ENCODE data around the gene CERS1. TPM values are rescaled to one million over a fixed set of nuclear protein-coding genes. Genes with fewer than 3 reads are reported as not detected.
A peak's percentile ranks its signal among the peaks of the same experiment; 100 is the strongest.

Gene CERS1
- total RNA-seq, 1 donor from 2014 or later, result 0.18 TPM

DNA sequence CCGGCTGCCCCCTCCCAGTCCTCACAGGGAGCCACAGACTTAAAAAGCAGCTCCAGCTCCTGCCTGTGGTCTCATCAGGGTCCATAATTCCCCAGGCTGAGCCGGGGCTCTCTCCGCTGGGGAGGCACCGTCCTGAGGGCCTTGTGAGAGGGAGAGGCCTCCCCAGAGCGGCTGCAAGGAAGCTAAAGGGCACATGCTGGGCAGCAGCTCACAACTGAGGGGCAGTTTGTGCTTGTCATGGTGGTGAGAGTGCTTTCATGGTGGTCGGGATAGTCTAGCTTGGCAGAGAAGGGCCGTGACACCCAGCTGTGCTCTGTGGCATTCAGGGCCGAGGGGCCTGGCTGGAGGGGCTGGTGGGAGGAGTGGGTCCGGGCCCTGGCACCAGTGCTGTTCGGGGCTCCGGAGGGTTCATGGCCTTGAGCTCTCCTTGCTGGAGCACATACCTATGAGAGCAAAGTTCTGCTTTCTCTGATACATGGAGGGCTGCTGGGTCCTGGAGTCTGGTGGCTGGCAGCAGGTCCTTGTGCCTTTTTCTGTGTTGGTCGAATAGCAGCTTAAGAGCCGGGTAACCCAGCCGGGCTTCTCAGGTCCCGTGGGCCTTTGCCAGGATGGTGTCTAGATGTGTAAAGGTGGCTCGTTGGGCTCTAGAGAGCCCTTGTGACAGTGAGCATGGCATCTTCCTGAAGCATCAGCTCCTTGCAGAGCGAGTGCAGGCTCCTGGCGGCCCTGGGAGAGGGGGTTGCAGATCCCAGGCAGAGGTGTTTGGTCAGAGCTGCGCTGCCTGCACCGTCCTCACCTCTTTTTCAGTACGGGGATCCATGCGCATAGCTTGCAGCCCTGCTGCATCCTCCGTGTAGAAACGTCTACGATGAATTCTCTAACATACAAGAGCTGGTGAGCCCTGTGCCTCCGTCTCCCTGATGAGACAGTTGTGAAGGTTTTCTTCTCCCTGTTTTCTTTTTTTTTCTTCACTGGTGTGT, 55.4 kb downstream of the CERS1 start:
- Mint-ChIP-seq H3K4me1 (ENCODE audit: low read depth) (peaks cover 47% of the 10 kb centered on the region), H3K27ac (peak overlapping the region; percentile 68), H3K4me3 (ENCODE audit: low read depth) (no peak overlapping the region), H3K27me3 (ENCODE audit: low read depth) (no peaks in the 10 kb centered on the region), H3K36me3 (ENCODE audit: low read depth) (peaks cover 38% of the 10 kb centered on the region), H3K9me3 (no peaks in the 10 kb centered on the region)
- DNase-seq (ENCODE audit: low spot score), result no peak
- intact Hi-C loops (cut with micrococcal nuclease), result loop anchor here (10.0 kb wide), 2 partner anchors 156 to 386 kb away; partner anchors contain the start of gene CRTC1

DNA sequence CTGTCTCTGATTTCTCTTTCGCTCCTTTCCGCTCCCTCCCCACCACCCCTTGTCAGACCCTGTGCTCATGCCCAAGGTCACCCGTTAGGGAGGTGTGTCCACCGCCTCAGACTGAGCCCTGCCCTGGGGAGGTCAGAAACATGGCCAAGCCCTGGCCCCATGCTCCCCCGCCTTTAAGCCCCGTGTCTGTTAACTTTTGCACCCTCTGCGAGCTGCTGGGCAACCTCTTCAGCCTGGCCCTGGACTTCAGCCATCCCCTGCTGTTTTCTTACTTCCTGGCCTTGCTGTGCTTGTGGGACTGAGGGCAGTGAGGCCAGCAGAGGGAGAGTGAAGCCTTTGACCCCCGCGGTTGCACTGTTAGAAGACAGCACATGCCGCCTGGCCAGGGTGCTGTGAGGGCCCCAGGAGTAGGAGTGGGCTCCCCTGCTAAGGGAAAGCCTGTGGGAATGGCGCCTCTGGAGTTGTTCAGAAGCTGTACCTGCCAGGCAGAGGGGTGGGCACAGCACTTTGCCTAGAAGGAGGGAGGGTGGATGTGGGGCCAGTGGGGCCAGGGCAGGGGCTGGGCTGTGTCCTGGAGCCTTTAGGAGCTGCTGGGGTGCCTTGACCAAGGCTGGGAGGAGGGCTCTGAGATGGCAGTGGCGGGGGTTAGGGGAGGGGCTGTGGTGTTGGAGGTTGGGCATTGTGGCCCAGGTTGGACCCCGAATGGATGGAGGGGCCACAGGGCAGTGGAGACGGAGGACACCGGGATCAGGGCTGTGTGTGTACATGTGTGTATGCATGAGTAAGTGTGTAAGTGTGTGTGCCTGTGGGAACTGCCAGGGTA, 56.3 kb downstream of the CERS1 start:
- Mint-ChIP-seq H3K4me1 (ENCODE audit: low read depth) (peaks cover 49% of the 10 kb centered on the region), H3K27me3 (ENCODE audit: low read depth) (no peaks in the 10 kb centered on the region), H3K36me3 (ENCODE audit: low read depth) (peaks cover 44% of the 10 kb centered on the region), H3K27ac (peak overlapping the region; percentile 33), H3K9me3 (no peaks in the 10 kb centered on the region), H3K4me3 (ENCODE audit: low read depth) (no peak overlapping the region)
- no peak for DNase-seq (ENCODE audit: low spot score)
- intact Hi-C loops (cut with micrococcal nuclease), result loop anchor here (10.0 kb wide), 2 partner anchors 155 to 385 kb away; partner anchors contain the start of gene CRTC1

DNA sequence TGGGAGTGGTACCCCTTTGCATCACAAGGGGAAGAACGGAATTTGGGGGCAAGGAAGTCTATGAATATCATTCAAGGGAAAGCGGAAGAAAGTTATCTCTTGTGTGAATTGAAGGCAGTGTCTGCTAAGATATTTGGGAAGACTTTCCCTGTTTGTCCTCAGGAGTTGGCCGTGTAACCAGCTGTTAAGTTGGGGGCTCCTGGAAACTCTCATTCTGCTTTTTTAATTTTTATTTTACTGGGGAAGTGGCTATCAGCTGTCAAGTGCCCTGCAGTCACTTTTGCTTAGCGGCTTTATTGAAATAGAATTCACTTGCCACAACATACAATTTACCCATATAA, 61.3 kb downstream of the CERS1 start:
- H3K27me3 Mint-ChIP-seq (ENCODE audit: low read depth), result no peaks in the 10 kb centered on the region
- peak overlapping the region; percentile 98 for H3K4me3 Mint-ChIP-seq (ENCODE audit: low read depth)
- intact Hi-C loops (cut with micrococcal nuclease), result loop anchor here (5.0 kb wide), 1 partner anchor 197 kb away; the partner anchor contains the start of gene KLHL26
- H3K36me3 Mint-ChIP-seq (ENCODE audit: low read depth), result peaks cover 58% of the 10 kb centered on the region
- no peaks in the 10 kb centered on the region for H3K9me3 Mint-ChIP-seq
- peak overlapping the region; percentile 38 for H3K27ac Mint-ChIP-seq
- H3K4me1 Mint-ChIP-seq (ENCODE audit: low read depth), result peaks cover 40% of the 10 kb centered on the region
- no peak for DNase-seq (ENCODE audit: low spot score)

DNA sequence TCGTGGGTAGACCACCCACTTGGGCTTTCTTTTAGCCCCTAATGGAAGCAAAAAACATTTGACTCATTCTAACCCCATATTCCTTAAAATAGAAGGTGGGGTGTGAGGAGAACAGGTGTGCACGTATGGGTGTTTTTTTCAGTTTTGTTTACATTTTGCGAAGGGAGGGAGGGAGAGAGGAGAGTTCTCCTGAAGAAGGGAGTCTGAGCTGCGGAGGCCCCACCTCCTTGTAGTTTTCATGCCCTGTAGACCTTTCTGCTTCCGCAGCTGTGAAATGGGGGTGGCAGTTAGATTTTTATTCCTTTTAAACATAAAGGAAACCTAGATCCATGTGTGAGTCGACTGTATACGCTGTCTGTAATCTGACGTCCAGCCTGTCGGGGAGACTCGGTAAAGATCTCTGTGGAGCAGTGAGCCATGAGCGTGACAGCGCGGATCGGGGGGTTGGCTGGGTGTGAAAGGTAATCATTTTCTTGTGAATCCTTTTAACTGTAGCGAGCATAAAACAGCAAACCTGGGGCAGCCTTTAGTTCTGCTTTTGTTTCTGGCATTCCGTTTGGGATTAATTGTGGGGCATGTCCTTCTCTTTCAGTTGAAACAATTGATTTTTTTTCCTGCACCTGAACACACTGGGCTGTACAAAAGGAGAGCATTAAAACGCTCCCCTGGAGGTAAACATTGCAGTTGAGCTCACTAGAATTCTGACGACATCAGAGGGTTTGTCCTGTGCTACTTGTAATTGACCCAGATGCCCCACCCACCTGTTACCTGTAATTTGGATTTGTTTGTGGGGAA, 61.9 kb downstream of the CERS1 start:
- H3K36me3 Mint-ChIP-seq (ENCODE audit: low read depth), result peaks cover 58% of the 10 kb centered on the region
- peak overlapping the region; percentile 98 for H3K4me3 Mint-ChIP-seq (ENCODE audit: low read depth)
- intact Hi-C loops (cut with micrococcal nuclease), result loop anchor here (5.0 kb wide), 1 partner anchor 197 kb away; the partner anchor contains the start of gene KLHL26
- peaks cover 40% of the 10 kb centered on the region for H3K4me1 Mint-ChIP-seq (ENCODE audit: low read depth)
- H3K27me3 Mint-ChIP-seq (ENCODE audit: low read depth), result no peaks in the 10 kb centered on the region
- H3K27ac Mint-ChIP-seq, result peak overlapping the region; percentile 38
- H3K9me3 Mint-ChIP-seq, result no peaks in the 10 kb centered on the region
- DNase-seq (ENCODE audit: low spot score), result no peak

DNA sequence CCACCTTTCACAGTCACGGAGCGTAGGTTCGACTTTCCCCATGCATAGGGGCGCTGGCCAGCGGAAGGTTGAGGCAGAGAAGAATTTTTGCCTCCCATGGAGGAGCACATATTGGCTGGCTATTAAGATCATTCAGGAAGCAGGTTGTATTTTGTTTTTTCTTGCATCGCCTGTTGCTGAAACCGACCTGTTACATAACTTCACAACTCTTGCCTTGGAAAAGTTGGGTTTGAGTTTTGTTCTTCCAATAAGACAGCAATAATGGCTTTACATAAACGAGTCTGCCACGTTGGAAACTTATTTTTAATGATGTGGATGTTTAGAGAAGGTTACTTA, 62.8 kb downstream of the CERS1 start:
- H3K9me3 Mint-ChIP-seq, result no peaks in the 10 kb centered on the region
- H3K4me3 Mint-ChIP-seq (ENCODE audit: low read depth), result peak overlapping the region; percentile 98
- peak overlapping the region; percentile 87 for H3K27ac Mint-ChIP-seq
- H3K36me3 Mint-ChIP-seq (ENCODE audit: low read depth), result peaks cover 52% of the 10 kb centered on the region
- H3K27me3 Mint-ChIP-seq (ENCODE audit: low read depth), result no peaks in the 10 kb centered on the region
- peaks cover 37% of the 10 kb centered on the region for H3K4me1 Mint-ChIP-seq (ENCODE audit: low read depth)
- intact Hi-C loops (cut with micrococcal nuclease), result loop anchor here (5.0 kb wide), 1 partner anchor 196 kb away; the partner anchor contains the start of gene KLHL26
- no peak for DNase-seq (ENCODE audit: low spot score)

DNA sequence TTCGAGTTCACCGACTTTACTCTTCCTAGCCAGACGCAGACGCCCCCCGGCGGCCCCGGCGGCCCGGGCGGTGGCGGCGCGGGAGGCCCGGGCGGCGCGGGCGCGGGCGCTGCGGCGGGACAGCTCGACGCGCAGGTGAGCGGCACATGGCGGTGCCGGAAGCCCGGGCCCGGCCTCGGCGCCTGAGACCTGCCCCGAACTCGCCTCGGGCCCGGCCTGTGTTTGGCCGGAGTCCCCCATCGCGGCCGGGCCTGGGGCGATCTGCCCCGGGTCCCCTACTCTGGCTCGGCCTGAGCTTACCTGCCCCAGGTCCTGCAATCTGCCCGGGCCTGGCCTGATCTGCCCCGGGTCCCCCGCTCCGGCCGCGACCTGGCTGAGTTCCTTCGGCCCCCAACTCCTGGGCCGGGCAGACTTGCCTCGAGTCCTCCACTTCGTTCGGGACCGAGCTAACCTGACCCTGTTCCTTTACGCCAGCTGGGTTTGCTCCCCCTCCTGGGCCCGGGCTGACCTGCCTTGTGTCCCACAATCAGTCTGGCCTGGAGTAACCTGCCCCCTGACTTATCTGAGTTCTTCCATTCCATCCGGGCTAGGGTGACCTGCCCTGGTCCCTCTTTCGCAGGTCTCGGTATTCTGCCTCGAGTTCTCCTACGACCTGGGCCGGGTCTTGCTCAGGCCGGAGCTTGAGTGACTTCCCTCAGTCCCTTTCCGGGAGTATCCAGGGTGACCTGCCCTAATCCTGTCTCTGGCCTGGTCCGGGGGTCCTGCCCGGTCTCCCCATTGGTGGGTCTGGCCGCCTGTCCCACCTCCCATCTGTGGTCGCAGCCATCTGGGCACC, 63.4 kb downstream of the CERS1 start:
- Mint-ChIP-seq H3K9me3 (peaks cover 3% of the 10 kb centered on the region), H3K4me1 (ENCODE audit: low read depth) (peaks cover 31% of the 10 kb centered on the region), H3K36me3 (ENCODE audit: low read depth) (peaks cover 46% of the 10 kb centered on the region), H3K4me3 (ENCODE audit: low read depth) (peak overlapping the region; percentile 98), H3K27ac (peak overlapping the region; percentile 87), H3K27me3 (ENCODE audit: low read depth) (peaks cover 5% of the 10 kb centered on the region)
- peak; percentile 20 for DNase-seq (ENCODE audit: low spot score)
- intact Hi-C loops (cut with micrococcal nuclease), result loop anchor here (5.0 kb wide), 1 partner anchor 195 kb away; the partner anchor contains the start of gene KLHL26

DNA sequence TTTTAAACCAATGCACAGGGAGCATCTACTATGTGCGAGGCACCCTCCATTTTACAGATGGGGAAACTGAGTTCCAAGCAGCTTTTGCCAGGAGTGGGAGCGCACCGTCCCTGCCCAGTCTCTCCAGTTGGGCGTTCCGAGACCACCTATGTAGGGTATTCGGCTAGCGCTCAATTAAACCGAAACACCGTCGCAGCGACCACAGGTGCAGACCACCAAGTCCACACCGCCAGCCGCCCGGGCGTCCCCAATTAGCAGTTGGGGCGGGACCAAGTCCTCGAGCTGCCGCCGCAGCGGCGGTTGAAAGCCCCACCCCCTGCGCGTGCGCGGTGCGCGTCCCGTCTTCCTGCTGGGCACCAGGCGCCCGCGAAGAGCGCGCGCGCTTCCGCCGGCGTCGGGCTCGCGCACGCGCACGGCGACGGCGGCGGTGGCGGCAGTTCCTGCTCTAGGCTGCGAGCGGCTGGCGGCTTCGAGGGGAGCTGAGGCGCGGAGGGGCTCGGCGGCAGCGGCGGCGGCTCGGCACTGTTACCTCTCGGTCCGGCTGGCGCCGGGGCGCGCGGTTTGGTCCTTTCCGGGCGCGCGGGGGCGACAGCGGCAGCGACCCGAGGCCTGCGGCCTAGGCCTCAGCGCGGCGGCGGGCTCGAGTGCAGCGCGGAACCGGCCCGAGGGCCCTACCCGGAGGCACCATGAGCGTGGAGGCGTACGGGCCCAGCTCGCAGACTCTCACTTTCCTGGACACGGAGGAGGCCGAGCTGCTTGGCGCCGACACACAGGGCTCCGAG, 64.2 kb downstream of the CERS1 start, which contains the start of gene UPF1:
Gene UPF1, plus strand, starts transcription at position 436 of the 782 bp plus-strand sequence. Its CDS starts 251 bp downstream, at position 687.
- intact Hi-C loops (cut with micrococcal nuclease), result loop anchor here (5.0 kb wide), 1 partner anchor 194 kb away; the partner anchor contains the start of gene KLHL26
- H3K4me3 Mint-ChIP-seq (ENCODE audit: low read depth), result peak within 1 kb of the TSS; percentile 98
- peak; percentile 95 for DNase-seq (ENCODE audit: low spot score)
- peaks cover 8% of the 10 kb centered on the region for H3K9me3 Mint-ChIP-seq
- peaks cover 40% of the 10 kb centered on the region for H3K36me3 Mint-ChIP-seq (ENCODE audit: low read depth)
- peaks cover 31% of the 10 kb centered on the region for H3K4me1 Mint-ChIP-seq (ENCODE audit: low read depth)
- H3K27me3 Mint-ChIP-seq (ENCODE audit: low read depth), result peaks cover 5% of the 10 kb centered on the region
- H3K27ac Mint-ChIP-seq, result peak within 1 kb of the TSS; percentile 87

DNA sequence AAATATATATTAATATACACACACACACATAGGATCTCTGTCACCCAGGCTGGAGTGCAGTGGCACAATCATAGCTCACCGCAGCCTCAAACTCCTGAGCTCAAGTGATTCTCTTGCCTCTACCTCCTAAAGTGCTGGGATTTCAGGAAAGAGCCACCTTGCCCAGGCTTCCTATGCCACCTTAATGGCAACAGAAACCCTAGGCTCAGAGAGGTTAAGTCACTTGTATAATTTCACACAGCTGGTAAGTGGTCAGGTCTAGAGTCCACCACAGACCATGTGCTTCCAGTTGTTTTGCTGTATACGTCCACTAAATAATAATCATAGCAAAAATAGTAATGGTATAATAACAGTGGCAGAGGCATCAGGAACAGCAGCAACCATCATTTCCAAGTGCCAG, 65.5 kb downstream of the CERS1 start:
- no peak overlapping the region for H3K4me3 Mint-ChIP-seq (ENCODE audit: low read depth)
- no peak overlapping the region for H3K27ac Mint-ChIP-seq

DNA sequence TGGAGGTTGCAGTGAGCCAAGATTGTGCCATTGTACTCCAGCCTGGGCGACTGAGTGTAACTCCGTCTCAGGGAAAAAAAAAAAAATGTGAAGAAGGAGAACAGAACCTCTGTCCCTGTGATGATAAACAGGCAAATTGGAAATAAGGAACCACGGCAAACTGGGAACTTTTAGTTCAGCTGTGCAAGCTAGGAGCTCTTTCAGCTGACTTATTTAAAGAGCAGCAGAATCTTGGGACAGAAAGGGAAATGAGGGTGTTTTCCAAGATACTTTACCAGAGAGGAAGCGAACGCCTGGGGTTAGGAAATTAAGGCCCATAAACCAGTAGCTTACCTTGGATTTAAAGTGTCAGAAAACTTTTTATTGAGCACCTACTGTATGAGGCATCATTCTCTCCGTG, 67.2 kb downstream of the CERS1 start:
- peaks cover 14% of the 10 kb centered on the region for H3K9me3 Mint-ChIP-seq
- H3K4me3 Mint-ChIP-seq (ENCODE audit: low read depth), result no peak overlapping the region
- intact Hi-C loops (cut with micrococcal nuclease), result no loop called here
- peaks cover 6% of the 10 kb centered on the region for H3K4me1 Mint-ChIP-seq (ENCODE audit: low read depth)
- no peak overlapping the region for H3K27ac Mint-ChIP-seq
- peaks cover 11% of the 10 kb centered on the region for H3K27me3 Mint-ChIP-seq (ENCODE audit: low read depth)
- H3K36me3 Mint-ChIP-seq (ENCODE audit: low read depth), result peaks cover 12% of the 10 kb centered on the region
- DNase-seq (ENCODE audit: low spot score), result no peak

More for the DNA sequence above, 65.5 kb downstream of the CERS1 start:
- intact Hi-C loops (cut with micrococcal nuclease), result loop anchor here (5.0 kb wide), 1 partner anchor 193 kb away; the partner anchor contains the start of gene KLHL26
- no peak for DNase-seq (ENCODE audit: low spot score)
- peaks cover 29% of the 10 kb centered on the region for H3K36me3 Mint-ChIP-seq (ENCODE audit: low read depth)
- peaks cover 10% of the 10 kb centered on the region for H3K27me3 Mint-ChIP-seq (ENCODE audit: low read depth)
- peaks cover 22% of the 10 kb centered on the region for H3K4me1 Mint-ChIP-seq (ENCODE audit: low read depth)
- peaks cover 14% of the 10 kb centered on the region for H3K9me3 Mint-ChIP-seq
